H1 (cell line): ENCODE results near the gene DPM3. TPM values are rescaled to one million over a fixed set of nuclear protein-coding genes. Genes with fewer than 3 reads are reported as not detected.
A peak's percentile ranks its signal among the peaks of the same experiment; 100 is the strongest.

Experiments
- ASH2L ChIP-seq: fragments of 200-600, 300-600 bp; sonication (generic); IDR thresholded peaks from one replicate; pipeline ENCODE4 v1.7.1; 2017; ENCODE audit warnings: low read length
- BRCA1 ChIP-seq: IDR thresholded peaks from 2 replicates; pipeline ENCODE4 v1.6.1; 2012; ENCODE audit warnings: low read depth, low read length, improper control_type of control experiment
- CHD2 ChIP-seq: IDR thresholded peaks from 2 replicates; pipeline ENCODE4 v1.6.1; 2012; ENCODE audit warnings: low read length, improper control_type of control experiment
- HDAC2 ChIP-seq, 2 experiments: fragments of 300-600 bp in 1 of 2; sonication (generic) in 1 of 2; IDR thresholded peaks; 2 replicates each; pipeline ENCODE4 v1.6.1; 2011 to 2012; ENCODE audit warnings: low read depth in 2 of 2, low read length in 2 of 2, mild to moderate bottlenecking in 2 of 2, moderate library complexity in 2 of 2, borderline replicate concordance in 1 of 2, inconsistent platforms in 1 of 2
- JUND ChIP-seq: IDR thresholded peaks from 2 replicates; pipeline ENCODE4 v1.6.1; 2011; ENCODE audit warnings: mild to moderate bottlenecking, improper control_type of control experiment, low read length
- PHF8 ChIP-seq: fragments of 200-600 bp; sonication (generic); conservative IDR thresholded peaks from 2 replicates; pipeline ENCODE4 v1.7.1; 2012; ENCODE audit warnings: low read depth, mild to moderate bottlenecking, inconsistent platforms, low read length, moderate library complexity
- POLR2AphosphoS5 ChIP-seq: IDR thresholded peaks from 2 replicates; pipeline ENCODE4 v1.6.1; 2011; ENCODE audit warnings: low read depth, low read length
- RAD21 ChIP-seq, 2 experiments: IDR thresholded peaks in 1 of 2; conservative IDR thresholded peaks in 1 of 2; 2 replicates each; pipeline ENCODE4 v1.6.1; 2011; ENCODE audit warnings: low read depth in 2 of 2, low read length in 2 of 2, improper control_type of control experiment in 1 of 2, inconsistent platforms in 1 of 2, mild to moderate bottlenecking in 1 of 2, moderate library complexity in 1 of 2
- RBBP5 ChIP-seq: IDR thresholded peaks from 2 replicates; pipeline ENCODE4 v1.7.1; 2012; ENCODE audit warnings: low read depth, mild to moderate bottlenecking, inconsistent platforms, low read length, moderate library complexity, borderline replicate concordance
- RNF2 ChIP-seq: fragments of 200-900, 300-1000 bp; sonication (generic); IDR thresholded peaks from 2 replicates; pipeline ENCODE4 v1.7.1; 2016; ENCODE audit warnings: borderline replicate concordance, low read depth, mild to moderate bottlenecking, antibody characterized with exemption, low read length; ENCODE audit not compliant: poor library complexity, severe bottlenecking; ENCODE audit errors: missing control alignments
- SAP30 ChIP-seq: fragments of 300-600 bp; sonication (generic); IDR thresholded peaks from 2 replicates; pipeline ENCODE4 v1.7.1; 2012; ENCODE audit warnings: low read length, moderate library complexity, mild to moderate bottlenecking, inconsistent platforms; ENCODE audit not compliant: insufficient read depth, insufficient replicate concordance
- SIN3A ChIP-seq, 2 experiments: IDR thresholded peaks in 1 of 2; conservative IDR thresholded peaks in 1 of 2; 2 replicates each; pipeline ENCODE4 v1.6.1; 2011 to 2012; ENCODE audit warnings: low read length in 2 of 2, improper control_type of control experiment in 1 of 2, low read depth in 1 of 2, mild to moderate bottlenecking in 1 of 2
- SIRT6 ChIP-seq: IDR thresholded peaks from one replicate; pipeline ENCODE4 v1.7.1; 2012; ENCODE audit warnings: low read length, inconsistent platforms
- SP1 ChIP-seq: IDR thresholded peaks from 2 replicates; pipeline ENCODE4 v1.6.1; 2011; ENCODE audit warnings: low read depth, low read length
- SP2 ChIP-seq: IDR thresholded peaks from 2 replicates; pipeline ENCODE4 v1.6.1; 2012; ENCODE audit warnings: mild to moderate bottlenecking, low read length, inconsistent platforms
- SRF ChIP-seq: IDR thresholded peaks from 2 replicates; pipeline ENCODE4 v1.6.1; 2011; ENCODE audit warnings: mild to moderate bottlenecking, low read depth, low read length, moderate library complexity
- TAF7 ChIP-seq: optimal IDR thresholded peaks from 2 replicates; pipeline ENCODE3; 2011; ENCODE audit warnings: low read depth, mild to moderate bottlenecking, inconsistent platforms, low read length, moderate library complexity, borderline replicate concordance
- TBP ChIP-seq: IDR thresholded peaks from 2 replicates; pipeline ENCODE4 v1.6.1; 2011; ENCODE audit warnings: low read depth, low read length, improper control_type of control experiment
- YY1 ChIP-seq: IDR thresholded peaks from 2 replicates; pipeline ENCODE4 v1.6.1; 2011; ENCODE audit warnings: low read depth, mild to moderate bottlenecking, low read length
- polyA plus RNA-seq, 7 experiments: library from polyadenylated mRNA; depleted of rRNA in 3 of 7; stranded (reverse) in 5 of 7; unstranded in 2 of 7; fragments of >200 nt in 5 of 7; fragments of 200-250 nt in 2 of 7; gene quantifications; 1 replicate in 5 of 7; 2 replicates in 1 of 7; 4 replicates in 1 of 7; pipeline versions ENCODE4 v1.2.1 to v1.2.3, GENCODE V29; 2011 to 2013; ENCODE audit warnings: missing spikeins in 2 of 7, mixed read lengths in 2 of 7
- total RNA-seq: library from RNA; stranded (reverse); fragmentation: NEBNext Ultra II Directional; extraction: Animal tissue kit (Norgen Biotek cat#: 25700); gene quantifications from 2 replicates; pipeline ENCODE4 v1.2.1, GENCODE V29; 2021
- TF ChIP-seq, protein P1 (sequence below): IDR thresholded peaks from 2 replicates; pipeline ENCODE4 v1.6.1; 2012; ENCODE audit warnings: inconsistent platforms
- TF ChIP-seq, protein P2 (sequence below): IDR thresholded peaks from 2 replicates; pipeline ENCODE4 v1.6.1; 2011; ENCODE audit warnings: low read length, improper control_type of control experiment

The DPM3 gene
- total and polyA plus RNA-seq, 2 of the 8 experiments (the other 6 are each of a cell fraction or from before 2014, with no cell fraction given), result 44.8 to 227 TPM

DNA sequence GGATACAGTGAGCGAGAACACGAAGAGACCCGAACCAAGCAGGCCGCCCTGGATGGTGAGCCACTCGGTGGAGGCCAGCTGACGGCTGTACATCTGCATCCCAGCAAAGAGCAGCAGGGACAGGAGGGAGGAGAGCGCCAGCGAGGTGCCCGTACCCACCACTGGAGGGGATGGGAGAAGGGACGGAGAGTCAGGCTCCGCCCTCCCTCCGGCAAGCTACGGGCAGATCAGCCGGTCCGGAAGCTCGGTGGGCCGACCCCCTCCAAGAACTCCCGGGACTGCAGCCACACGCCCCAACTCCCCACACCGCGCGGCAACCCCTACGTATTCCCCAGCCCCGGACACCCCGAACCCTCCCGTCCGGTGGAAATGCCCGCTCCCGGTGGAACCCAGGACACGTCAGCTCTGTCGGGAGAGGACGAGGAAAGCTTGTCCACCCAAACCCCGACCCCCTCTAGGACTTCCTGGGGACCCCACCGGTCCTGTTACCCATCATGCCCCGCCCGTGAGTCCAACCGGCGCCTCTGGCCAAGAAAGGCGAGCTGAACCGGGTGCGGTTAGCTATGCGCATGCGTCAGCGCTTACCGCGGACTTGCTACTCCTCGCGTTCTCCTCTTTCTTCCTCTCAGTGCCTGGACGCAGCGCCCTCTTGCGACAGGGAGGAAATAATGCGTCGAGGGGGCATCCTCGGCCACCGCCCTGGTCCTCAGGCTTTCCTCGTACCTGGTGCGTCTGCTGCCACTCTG lies 32.6 kb upstream of the DPM3 start, which contains the start of gene KRTCAP2 (continued):
- TF ChIP-seq SP1 (0 out of 2 replicates have a peak, but pooled peaks have one; percentile 41), JUND (0 out of 2 replicates have a peak, but pooled peaks have one; percentile 35), CHD2 (peak; percentile 47; the same call in 1 of the 2 replicates), RNF2 (no peak), SAP30 (peak; percentile 60), SRF (no peak), HDAC2 (IDR thresholded peaks at IDR 0.05; ENCODE audit: borderline replicate concordance in 1 of 2, low read depth in 2 of 2, low read length in 2 of 2) (0 out of 4 replicates have a peak, but pooled peaks of 1 of the 2 experiments have one; percentile 46), YY1 (0 out of 2 replicates have a peak, but pooled peaks have one; percentile 40), RAD21 (IDR thresholded peaks at IDR 0.05 in 1 of 2, conservative IDR thresholded peaks at IDR 0.05 in 1 of 2; ENCODE audit: low read depth in 2 of 2, low read length in 2 of 2) (peak; percentile 22 to 44; a peak in 3 of 4 replicates), RBBP5 (0 out of 2 replicates have a peak, but pooled peaks have one; percentile 80), SIN3A (conservative IDR thresholded peaks at IDR 0.05 in 1 of 2, IDR thresholded peaks at IDR 0.05 in 1 of 2; ENCODE audit: low read depth in 1 of 2, low read length in 2 of 2) (peak; percentile 14 to 78; a peak in 3 of 4 replicates), SP2 (peak; percentile 55; the same call in 1 of the 2 replicates), POLR2AphosphoS5 (no peak; the same call in 1 of the 2 replicates), PHF8 (peak; percentile 80), TBP (peak; percentile 58; the same call in 1 of the 2 replicates), ASH2L (peak; percentile 62), BRCA1 (no peak), SIRT6 (no peak), TAF7 (no peak)
- TF ChIP-seq, protein P1, sequence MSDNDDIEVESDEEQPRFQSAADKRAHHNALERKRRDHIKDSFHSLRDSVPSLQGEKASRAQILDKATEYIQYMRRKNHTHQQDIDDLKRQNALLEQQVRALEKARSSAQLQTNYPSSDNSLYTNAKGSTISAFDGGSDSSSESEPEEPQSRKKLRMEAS, result peak; percentile 64
- TF ChIP-seq, protein P2, sequence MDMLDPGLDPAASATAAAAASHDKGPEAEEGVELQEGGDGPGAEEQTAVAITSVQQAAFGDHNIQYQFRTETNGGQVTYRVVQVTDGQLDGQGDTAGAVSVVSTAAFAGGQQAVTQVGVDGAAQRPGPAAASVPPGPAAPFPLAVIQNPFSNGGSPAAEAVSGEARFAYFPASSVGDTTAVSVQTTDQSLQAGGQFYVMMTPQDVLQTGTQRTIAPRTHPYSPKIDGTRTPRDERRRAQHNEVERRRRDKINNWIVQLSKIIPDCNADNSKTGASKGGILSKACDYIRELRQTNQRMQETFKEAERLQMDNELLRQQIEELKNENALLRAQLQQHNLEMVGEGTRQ, result peak; percentile 10; the same call in 1 of the 2 replicates
